Choroid plexus epithelial cell (primary cell): ENCODE data around the gene AMFR.

Experiments
- DNase-seq: peaks from one replicate; pipeline ENCODE4 v3.0.0-alpha.2; 2010; ENCODE audit warnings: low read depth
- H3K4me3 ChIP-seq: 2 replicates; pipeline ENCODE4 v1.5.1; 2011; ENCODE audit warnings: low read depth, mild to moderate bottlenecking, control low read depth, low read length, moderate library complexity
- TF ChIP-seq, protein P1 (sequence below): conservative IDR thresholded peaks from 2 replicates; pipeline ENCODE4 v1.5.1; 2011; ENCODE audit warnings: low read depth, mild to moderate bottlenecking, control low read depth, inconsistent platforms, low read length, moderate library complexity

AMFR gene

DNA sequence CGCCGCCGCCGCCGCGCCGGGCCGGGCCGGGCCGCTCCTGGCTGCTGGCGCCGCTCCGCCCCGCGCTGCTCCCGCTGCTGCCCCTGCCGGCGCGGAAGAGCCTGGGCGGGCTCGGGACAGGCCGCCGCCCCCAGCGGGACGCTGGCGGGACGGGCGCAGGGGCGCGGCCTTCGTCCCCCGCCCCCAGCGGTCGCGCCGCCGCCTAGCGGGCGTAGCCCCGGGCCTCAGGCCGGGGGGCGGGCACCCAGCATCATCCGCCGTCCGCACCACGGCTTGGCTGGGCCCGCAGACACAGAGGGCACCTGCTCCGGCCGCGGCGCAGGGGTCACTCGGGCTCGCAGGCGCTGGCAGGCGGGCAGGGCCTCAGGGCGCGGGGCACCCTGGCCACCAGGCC lies at the start of gene AMFR:
AMFR (minus strand) TSS at position 107 of the 394 bp plus-strand sequence. CDS start 218 bp downstream, outside the sequence.
- TF ChIP-seq, protein P1, sequence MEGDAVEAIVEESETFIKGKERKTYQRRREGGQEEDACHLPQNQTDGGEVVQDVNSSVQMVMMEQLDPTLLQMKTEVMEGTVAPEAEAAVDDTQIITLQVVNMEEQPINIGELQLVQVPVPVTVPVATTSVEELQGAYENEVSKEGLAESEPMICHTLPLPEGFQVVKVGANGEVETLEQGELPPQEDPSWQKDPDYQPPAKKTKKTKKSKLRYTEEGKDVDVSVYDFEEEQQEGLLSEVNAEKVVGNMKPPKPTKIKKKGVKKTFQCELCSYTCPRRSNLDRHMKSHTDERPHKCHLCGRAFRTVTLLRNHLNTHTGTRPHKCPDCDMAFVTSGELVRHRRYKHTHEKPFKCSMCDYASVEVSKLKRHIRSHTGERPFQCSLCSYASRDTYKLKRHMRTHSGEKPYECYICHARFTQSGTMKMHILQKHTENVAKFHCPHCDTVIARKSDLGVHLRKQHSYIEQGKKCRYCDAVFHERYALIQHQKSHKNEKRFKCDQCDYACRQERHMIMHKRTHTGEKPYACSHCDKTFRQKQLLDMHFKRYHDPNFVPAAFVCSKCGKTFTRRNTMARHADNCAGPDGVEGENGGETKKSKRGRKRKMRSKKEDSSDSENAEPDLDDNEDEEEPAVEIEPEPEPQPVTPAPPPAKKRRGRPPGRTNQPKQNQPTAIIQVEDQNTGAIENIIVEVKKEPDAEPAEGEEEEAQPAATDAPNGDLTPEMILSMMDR = no peak
- peak within 1 kb of the TSS; percentile 72 for H3K4me3 ChIP-seq
- peak; percentile 70 for DNase-seq

- DNase-seq = no peak
- H3K4me3 ChIP-seq = no peak overlapping the region
- TF ChIP-seq, protein P1 = no peak
Measured at GRCh38 chr16:56470666-56471065, 45.3 kb upstream of the AMFR start.

- no peak for DNase-seq
- no peak overlapping the region for H3K4me3 ChIP-seq
- TF ChIP-seq, protein P1 = no peak
Measured at GRCh38 chr16:56470232-56470631, 44.9 kb upstream of the AMFR start.

DNA sequence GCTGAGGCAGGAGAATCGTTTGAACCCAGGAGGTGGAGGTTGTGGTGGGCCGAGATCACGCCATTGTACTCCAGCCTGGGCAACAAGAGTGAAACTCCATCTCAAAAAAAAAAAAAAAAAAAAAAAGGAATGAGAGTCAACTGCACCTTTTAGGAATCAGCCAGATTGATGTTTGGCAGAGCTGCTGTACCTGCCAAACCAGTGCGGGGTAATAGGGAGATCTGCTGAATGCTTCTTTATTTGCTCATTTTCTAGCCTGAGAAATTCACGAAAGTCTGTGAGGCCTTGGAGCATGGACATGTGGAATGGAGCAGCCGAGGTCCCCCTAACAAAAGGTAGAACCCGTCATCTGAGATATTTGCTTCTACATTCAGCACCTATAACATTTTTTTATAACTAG lies 44.4 kb upstream of the AMFR start:
- no peak overlapping the region for H3K4me3 ChIP-seq
- no peak for DNase-seq
- TF ChIP-seq, protein P1 = no peak

DNA sequence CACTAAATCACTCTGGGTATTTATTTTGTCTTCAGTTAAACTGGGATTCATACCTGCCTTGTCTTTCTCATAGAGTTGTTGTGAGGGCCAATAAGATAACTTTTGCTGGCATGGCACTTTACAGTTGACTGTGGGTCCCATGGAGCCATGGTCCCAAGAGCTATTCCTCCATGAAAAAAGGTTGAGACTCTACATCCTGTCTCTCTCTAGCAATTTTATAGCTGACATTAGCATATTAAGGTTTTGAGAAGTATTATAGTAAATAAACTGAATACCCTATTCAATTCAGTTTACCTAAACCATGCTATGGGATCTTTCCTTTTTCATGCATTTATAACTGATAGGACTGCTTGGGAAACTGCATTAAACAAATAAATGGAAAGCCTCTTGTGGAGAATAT lies 43.5 kb upstream of the AMFR start:
- no peak overlapping the region for H3K4me3 ChIP-seq
- TF ChIP-seq, protein P1 = no peak
- DNase-seq = no peak

DNA sequence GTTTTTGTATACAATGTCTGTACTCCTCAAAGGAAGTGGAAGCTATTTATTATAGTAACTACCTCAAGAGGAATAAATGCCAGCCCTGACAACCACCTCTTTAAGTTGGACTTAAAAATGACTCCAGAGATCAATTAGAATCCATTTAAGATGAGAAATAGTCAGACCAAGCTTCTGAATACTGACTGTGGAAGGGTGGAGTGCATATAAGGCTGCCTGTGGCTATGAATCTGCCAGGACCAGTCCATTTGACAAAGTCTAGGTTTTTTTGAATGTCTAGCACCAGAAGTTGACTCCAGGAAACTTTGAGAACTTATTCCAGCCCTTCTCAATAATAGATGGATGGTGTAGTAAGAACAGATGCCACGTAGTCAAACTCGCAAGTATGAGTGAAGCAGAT lies 41.0 kb upstream of the AMFR start:
- no peak overlapping the region for H3K4me3 ChIP-seq
- no peak for DNase-seq
- TF ChIP-seq, protein P1 = no peak

- no peak for DNase-seq
- H3K4me3 ChIP-seq = no peak overlapping the region
- TF ChIP-seq, protein P1 = no peak
Measured at GRCh38 chr16:56463153-56463552, 37.8 kb upstream of the AMFR start.
